GF-D8 (cell line): ENCODE results near the gene GPR161.
A peak's percentile ranks its signal among the peaks of the same experiment; 100 is the strongest.
"Not testable (repeated sequence)": the region's sequence is repeated elsewhere in the genome, so short reads cannot be mapped to it uniquely, and the experiment has no call there.

Experiments used
- DNase-seq: peaks from one replicate; lab custom pipeline; 2025; lab: John Stamatoyannopoulos, UW

Gene GPR161

DNA sequence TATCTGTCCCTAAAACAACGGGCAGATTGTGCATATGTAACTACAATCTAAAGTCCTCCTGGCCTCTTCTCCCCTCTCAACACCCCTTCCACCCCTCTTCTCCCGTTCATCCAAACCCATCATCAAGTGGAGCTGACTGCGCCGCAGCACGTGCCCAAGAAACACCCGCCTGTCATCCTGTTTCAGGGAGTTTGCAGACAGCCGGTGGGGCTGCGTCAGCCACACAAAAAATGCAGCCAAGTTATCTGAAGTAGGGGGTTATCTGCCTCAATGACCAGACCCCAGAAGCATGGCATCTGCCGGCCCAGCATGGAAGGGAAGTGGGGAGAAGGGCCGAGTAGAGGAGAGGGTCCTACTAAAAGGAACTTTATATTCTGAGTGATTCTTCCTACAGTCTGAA lies 49.0 kb downstream of the GPR161 start:
- no peak for DNase-seq

DNA sequence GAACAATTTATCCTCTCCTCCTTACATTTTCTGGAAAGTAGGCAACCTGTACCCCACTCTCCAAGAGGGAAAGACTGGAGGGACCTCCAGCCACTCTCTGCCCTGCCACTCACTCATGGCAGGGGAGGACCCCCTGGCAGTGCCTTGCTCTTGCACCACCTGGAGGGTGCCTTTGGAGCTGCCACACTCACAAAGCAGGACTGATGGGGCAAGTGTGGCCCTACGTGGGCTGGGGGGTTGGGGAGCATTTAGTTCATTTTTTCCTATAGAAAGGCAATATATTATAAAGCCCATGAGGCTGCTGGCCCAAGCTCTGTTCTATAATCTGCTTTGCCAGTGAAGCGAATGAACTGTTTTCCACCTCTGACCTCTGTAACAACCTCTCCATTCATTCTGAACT lies 50.3 kb downstream of the GPR161 start:
- DNase-seq, result no peak

DNA sequence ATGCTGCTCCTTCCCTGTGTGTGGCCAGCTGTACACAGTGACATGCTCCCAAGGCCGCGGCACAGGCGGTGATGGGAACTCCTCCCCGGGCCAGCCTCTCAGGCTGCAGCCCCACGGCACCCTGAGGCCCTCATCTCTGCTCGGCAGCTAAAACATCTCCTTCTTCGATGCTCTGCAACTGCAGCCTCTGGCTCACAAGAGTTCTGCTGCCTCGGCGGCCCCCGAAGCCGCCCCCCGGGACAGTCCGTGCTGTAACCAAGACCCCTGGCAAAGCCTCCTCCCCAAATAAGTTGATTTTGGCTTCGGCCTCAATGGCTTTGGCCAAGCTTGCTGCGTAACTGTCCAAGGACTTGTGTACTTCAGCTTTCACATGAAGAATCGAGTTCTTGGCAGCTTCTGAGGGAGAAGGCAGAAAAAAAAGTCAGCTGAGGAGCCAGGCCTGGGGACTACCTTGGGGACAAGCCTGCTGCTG lies 51.3 kb downstream of the GPR161 start:
- no peak for DNase-seq

DNA sequence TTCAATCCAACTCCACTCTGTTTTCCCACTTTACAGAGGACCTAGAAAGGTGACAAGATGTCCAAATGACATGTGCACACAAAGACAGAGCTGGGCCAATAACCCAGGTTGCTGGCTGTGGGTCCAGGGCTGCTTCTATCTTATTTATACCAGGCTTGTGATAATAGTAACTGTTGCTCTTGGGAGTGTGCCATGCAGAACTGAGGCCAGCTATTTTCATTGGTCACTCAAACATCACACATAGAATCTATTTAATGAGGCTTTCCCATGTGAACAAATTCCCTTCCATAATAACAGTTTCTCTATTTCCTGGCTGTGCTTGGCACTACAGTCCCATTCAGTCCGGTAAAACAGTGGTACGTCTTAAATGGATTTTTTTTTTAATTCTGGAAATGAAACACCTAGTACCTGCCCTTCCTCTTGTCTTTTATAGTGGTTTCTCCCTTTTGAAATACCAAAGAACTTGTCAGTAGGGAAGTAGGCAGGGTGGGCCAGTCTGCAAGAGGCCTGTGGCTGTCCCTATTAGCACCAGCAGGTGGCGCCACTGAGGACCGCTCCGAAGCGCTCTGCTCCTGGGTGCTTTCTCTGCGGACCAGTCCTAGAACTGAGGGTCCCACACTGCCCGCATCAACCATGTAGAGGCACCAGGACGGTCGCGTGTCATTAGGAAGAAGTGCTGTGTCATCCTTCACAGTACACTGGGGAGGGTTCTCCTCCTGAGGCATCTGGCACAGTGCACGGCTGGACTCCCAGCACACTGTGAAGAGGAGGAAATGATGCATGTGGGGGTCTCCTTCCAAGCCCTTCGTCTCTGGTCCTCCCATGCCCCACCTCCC lies 52.1 kb downstream of the GPR161 start:
- peak; percentile 22 for DNase-seq

DNA sequence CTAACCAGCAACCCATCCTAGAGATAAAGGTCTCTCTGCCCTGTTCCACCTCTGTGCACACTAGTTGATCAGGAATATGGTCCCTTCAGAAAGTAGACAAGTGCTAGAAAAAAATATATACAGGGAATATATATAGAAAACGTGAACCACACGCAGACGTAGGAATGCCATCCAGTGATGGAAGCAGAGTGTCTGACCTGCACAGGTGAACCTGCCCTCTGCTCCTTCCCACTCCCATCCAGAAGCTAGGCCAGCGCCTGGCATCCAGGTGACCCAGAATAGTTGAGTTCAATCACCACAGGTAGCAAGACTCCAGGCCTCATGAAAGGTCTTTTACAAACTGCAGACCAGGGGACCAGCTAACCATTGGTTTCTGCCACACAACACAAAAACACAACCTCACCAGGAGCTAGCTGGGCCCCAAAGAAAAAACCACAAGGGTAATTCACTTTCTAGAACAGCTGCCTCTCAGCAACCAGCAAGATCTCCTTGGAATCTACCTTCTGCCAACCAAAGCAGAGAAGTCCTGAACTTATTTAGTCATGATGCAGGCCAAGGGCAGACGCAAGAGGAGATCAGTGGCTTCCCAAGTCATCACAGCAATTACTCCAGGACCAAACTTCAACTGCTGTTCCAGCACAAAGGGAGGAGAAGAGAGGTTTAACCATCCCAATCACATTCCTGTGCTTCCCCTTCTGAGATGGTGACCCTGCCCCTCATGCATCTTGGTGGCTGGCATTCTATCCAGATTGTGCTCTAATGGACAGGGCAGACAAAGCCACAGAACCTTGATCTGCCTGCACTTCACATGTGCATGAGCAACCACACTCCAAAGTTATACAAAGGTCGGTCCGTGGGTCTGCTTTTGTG lies 53.0 kb downstream of the GPR161 start:
- DNase-seq, result no peak

DNA sequence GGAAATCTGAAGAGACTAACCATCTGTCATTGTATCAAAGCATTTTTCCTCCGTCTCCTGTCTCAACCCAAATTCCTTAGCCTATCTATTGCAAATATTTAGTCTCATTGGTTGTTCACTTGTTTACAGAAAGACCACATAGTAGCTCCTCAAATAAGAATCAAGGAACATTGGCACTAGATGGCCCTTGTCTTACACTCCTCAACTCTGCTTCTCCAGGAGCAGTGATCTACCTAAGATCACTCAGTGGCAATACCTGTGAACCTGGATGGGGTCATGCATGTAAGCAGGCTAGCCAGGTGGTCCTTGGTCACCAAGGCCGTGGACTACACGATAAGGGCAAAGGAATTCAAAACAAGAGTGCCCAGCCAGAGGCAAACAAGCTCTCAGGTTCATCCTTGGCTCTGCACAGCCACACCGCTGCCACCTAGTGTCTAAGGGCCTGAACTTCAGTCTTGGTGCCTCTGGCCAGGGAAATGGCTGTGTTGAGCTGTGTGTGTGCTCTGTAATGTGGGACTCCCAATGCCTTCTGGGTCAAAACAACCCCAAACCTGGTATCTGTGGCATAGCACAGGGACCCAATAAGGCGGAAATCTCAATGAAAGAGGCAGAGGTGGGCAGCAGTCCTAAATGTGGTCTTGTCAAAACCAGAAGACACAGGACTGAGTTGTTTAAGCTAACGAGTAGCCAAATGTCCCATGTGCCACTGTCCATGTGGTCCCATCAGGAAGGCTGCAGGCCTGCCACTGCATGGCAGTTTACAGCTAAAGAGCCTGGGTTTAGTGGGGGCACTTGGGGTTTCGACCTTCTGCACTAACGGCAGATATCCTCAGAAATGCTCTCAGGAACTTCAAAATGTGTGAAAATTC lies 54.5 kb downstream of the GPR161 start:
- no peak for DNase-seq

DNA sequence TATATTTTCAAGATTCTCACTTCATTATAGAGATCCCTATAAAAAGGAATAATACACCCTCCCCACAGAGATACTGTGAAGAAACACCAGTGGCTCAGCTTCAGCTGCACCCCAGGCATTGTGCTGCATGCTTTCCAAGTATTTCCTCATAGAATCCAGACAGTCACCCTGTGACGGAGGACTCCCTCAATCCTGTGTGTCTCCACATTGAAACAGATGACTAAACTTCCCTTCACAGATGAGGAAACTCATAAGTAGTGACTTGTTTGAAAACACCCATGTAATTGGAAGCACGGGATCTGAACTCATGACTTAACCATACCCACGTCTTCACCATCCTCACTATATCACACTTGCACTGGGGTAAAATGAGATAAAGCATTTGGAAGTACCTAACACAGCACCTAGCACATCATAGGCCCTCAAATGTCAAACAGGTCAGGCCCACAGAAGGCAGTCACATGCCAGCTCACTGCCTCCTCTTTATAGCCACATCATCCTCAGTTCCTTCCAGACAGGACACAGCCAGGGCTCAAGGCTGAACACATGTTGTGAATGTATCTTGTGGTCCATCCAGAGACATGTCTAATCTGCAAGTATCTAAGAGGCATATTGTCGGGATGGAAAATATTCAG lies 55.2 kb downstream of the GPR161 start:
- DNase-seq, result no peak

DNA sequence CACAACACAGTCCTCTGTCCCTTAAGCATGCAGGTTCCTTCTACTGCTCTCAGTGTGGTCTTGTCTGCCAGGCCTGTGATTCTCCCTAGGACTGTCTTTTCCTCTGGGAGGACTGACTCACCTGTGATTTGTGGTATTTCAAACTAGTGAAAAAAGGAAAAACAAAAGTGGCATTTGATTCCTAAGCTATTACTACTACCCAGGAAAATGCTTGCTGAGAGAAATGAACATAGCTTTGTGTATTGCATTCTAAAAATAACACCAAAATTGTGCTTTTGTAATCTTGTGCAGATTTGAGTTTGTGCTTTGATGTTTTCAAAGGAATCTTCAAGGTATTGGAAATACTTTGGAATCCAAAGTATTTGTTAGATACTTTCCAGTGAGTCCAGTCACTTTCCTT lies 57.0 kb downstream of the GPR161 start:
- no peak for DNase-seq

DNA sequence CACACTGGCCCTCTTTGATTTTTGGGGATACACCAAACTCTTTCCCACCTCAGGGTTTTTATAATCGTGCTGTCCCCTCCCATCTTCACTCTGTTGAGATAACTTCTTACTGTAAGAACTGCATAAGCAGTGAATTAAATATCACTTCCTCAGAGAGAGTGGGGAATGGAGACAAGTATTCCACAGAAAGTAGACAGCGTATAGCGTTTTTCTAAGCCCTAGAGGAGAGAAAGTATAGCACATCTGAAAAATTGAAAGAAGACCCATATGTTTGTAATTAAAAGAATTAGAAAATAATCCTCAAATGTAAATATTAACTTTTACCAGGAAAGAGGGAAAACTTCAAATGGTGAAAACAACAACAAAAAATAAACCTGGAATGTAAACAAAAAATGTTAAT lies 67.3 kb downstream of the GPR161 start:
- no peak for DNase-seq

DNA sequence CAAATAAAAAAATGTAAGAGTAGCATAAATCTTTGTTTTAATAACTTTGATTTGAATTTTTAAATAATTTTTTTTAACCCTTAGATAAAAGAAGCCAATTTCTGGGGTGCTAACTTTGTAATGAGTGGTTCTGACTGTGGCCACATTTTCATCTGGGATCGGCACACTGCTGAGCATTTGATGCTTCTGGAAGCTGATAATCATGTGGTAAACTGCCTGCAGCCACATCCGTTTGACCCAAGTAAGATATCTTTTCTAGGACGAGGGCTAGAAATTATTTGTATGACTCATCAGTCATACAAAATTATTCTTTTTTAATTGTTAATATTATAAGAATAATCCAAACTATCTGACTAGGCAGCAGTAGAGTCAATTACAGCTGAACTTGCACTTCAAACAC lies 71.2 kb downstream of the GPR161 start:
- no peak for DNase-seq

DNA sequence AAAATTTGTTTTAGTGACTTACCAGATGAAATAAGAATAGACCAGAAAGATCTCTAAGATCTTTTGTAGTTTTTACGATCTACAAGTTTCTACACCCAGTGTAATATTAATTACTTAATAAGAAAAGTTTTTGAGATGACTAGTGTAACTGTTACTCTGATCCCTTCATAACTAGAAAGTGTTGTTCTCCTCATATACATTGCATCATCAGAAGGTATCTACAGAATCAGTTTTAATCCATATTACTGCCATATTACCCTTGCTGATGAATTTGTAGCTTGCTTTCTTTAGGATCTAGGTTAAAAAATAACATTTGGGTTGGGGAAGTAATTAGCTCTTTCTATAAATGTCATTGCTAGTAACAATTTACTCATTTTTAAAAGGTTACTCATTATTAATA lies 72.5 kb downstream of the GPR161 start:
- DNase-seq, result no peak

DNA sequence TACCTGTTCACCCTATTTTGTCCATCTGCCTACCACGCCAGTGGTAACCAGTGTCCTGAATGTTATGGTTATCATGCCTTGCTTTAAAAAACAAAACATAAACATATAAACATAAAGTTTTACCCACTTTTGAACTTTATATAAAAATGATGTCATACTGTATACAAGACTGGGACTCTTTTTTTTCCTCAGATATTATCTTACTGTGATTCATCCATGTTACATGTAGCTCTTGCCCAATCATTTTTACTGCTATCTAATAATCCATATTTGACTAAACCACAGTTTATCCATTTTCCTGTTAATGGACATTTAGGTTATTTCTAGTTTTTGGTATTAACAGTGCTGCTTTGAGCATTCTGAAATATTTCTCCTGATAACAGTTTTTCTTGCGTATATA lies 78.8 kb downstream of the GPR161 start:
- no peak for DNase-seq

DNA sequence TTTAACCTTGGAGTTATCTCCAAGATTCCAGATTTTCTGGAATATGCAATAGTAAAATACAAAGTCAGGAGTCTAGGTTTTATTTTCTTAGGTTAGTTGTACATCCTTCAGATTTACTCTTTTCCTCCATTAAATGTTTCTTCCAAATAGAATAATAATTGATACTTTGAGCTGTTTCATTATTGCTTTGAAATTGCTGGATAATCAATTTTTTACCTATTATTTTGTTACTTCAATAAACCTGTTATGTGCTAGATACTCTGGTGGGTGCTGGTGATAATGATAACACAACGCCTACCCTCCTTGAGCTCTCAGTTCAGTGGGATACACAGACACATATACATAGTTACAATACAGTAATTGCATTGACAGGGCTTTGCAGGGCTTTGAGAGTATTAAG lies 79.4 kb downstream of the GPR161 start:
- no peak for DNase-seq

DNA sequence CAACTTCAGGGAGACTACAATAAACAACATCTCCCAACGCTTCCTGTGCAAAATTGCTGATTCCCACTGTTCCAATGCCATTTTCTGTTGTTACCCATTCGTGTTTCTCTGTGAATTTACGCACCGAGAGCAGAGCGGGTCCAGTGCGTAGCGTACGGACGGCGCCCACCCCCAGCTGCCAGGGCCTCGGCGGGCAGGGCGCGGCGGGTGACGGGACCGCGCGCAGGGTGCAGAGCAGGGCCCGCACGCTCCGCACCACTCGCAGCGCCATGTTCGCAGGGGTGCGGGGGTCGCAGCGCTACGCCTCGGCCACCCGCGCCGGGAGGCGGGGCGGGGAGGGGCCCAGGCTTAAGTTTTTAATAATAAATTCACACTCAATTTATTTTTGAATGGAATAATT lies 80.6 kb downstream of the GPR161 start:
- not testable (repeated sequence) for DNase-seq

DNA sequence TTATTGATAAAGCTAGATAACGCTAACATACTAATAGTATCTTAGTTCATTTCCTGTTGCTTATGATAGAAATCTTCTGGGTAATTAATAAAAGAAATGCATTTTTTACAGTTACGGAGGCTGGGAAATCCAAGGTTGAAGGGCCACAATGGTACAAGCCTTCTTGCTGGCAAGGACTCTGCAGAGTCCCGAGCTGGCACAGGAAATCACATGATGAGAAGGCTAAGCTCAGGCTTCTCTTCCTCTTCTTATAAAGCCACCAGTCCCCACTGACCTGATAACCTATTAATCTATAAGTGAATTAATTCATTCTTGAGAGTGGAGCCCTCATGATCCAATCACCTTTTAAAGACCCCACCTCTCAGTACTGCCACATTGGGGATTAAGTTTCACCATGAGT lies 82.6 kb downstream of the GPR161 start:
- DNase-seq, result no peak

DNA sequence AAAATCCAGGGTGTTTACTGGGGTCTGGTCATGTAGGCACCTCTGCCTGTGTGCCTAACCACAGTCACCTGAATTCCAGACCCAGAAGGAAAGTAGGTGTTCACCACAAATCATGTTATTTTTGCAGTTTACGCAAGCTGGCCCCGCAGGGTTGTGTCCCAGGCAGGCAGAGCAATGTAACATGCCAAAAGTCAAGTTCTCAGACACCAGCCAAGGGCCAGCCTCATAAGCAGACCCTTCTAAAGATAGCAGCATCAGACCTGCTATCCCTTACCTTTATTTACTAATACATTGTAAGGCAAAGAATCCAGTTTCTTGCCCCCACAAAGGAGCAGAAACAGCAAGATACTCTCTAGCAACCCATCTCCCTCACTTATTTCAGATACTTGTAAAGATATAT lies 83.0 kb downstream of the GPR161 start:
- no peak for DNase-seq

DNA sequence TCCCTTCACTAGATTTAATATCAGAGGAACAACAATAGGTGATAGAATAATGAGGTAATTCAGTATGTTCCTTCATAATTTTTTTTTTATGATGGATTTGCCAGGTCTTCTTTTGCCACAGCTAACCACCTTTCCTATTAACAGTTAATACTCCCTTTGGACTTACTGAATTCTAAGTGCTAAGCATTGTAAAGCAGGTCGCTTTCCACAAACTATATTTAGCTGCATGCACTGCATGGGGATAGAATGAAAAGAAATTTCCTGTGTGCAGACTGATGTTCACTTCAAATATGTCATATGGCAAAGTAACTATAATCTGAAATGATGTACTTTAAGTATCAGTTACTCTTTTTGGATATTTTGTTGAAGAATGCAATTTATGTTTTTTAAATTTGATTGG lies 85.8 kb downstream of the GPR161 start:
- no peak for DNase-seq

DNA sequence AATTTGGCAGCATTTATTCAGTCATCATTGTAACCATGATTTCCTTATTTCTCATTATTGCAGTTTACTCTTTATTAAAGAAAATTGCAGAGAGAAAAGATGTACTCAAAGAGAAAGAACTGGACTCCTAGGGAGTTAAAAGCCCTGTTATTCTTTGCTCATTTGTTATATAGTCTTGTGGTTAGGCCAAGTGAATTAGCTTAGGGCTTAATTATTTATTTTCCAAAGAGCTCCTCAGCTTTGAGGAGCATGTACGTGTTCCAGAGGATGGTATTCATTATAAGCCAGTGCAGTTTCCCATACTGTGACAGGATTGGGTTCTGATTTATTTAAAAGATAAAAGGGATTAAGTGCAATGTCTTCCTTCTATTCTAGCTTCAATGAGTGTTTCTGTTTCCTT lies 86.4 kb downstream of the GPR161 start:
- DNase-seq, result no peak

DNA sequence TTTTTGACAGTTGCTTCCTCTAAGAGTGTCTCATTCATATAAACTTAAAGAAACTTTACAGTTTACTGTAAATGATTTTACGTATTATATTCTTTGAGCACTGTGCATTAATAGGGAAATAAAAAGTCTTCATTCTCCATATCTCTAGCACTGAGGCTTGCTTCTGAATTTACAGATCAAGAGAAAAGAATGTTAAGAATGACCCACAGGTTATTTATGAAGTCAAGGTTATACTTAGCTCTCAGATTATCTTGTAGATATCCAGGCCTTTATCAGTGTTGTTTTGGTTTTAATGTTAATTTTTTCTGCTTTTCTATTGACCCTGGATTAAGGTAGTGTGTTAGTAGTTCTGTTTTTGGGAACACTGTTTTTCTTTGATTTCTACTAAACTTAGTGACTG lies 91.4 kb downstream of the GPR161 start:
- no peak for DNase-seq

DNA sequence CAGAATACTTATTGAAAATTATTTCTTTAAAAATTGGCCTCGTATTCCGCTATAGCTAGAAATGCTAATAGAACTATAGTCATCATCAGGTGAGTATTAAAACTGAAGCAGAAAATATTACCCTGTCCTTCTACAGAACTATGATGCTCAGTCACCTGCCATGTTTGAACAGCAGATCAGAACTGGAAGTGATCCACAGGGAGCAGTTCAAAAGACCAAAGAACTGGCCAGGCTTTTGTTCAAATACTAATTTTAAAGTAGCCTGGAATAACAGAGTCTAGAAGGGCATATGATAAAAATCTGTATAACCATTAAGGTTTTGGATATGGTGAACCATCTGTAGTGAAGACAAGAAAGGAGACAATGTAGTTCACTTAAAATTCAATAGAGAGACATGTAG lies 94.4 kb downstream of the GPR161 start:
- no peak for DNase-seq

DNA sequence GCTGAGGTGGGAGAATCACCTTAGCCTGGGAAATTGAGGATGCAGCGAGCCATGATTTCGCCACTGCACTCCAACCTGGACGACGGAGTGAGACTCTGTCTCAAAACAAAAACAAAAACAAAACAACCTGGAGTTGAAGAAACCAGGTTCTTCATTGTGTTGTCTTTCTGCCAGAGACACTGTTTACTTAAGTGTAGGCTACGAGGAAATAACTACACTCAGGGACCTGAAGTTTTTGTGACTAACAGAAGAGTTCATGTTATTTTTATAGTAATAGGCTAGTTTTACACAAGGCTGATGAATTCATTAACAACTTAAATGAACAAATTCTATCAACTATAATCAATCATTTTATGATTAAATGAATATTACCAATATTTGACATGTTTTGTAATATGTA lies 101.4 kb downstream of the GPR161 start:
- DNase-seq, result no peak

DNA sequence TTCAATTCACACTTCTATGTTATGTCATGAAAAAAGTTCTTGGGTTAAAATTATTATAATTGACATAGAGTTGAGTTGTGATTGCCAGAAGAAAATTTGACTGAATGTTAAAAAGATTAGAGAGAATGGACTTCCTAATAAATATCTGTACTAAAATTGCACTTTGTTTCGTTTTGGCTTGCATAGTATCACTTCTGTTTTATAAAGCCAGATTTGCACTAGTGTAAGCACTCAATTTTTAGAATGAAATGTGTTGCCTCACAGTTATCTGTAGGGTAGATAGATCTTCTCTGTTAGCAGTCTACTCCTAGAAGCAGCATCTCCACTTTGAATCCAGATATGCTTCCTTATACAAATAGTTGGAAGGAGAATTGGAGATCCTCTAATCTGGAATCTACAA lies 104.7 kb downstream of the GPR161 start:
- DNase-seq, result no peak
